GM21367 (cell line): ENCODE measurements around the gene DPM2.
A peak's percentile ranks its signal among the peaks of the same experiment; 100 is the strongest.

ENCODE experiments used
- ATAC-seq: cut with Tn5 transposase; IDR thresholded peaks from one replicate; pipeline ENCODE4 v1.9.1; 2021; ENCODE audit not compliant: unreplicated experiment

DPM2 gene

DNA sequence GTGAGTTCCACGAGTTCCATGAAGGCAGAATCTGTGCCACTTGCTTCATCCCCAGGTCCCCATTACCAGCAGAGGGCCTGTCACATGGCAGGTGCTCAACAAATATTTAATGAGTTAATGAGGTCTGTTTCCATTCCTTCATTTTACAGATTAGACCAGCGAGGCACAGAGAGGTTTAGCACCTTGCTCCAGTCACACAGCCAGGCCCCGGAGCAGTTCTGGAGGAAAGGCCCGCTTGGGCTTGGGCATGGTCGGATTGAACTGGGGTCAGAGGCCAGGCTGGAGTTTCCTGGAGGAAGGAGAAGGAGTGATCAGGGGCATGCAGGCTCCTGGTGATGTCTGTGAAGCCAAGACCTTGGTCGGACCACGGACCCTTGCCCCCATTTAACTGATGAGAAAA lies 16.9 kb downstream of the DPM2 start:
- ATAC-seq: no peak

DNA sequence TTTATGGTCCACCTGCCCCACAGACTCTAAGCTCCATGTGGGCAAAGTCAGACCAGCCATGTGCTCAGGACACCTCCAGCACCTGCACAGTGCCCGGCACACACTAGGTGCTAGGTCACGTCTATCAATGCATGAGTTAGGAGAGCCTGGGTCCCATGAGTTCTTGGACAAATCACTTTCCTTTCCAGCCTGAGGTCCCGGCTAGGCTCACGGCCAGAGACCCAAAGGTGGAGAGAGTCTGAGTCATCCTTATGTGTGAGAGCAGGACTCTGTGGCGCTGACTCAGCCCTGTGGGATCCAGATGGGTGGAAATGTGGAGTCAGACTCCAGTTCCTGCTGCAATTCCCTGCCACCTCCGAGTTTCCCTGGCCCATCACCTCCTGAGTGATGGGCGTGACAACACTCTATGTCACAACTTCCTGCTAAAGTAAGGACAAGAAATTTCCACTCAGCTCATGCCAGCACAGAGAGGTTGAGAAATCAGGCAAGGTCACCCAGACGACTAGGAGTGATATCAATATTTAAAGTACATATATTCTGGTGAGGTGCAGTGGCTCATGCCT lies 18.3 kb downstream of the DPM2 start:
- no peak for ATAC-seq

DNA sequence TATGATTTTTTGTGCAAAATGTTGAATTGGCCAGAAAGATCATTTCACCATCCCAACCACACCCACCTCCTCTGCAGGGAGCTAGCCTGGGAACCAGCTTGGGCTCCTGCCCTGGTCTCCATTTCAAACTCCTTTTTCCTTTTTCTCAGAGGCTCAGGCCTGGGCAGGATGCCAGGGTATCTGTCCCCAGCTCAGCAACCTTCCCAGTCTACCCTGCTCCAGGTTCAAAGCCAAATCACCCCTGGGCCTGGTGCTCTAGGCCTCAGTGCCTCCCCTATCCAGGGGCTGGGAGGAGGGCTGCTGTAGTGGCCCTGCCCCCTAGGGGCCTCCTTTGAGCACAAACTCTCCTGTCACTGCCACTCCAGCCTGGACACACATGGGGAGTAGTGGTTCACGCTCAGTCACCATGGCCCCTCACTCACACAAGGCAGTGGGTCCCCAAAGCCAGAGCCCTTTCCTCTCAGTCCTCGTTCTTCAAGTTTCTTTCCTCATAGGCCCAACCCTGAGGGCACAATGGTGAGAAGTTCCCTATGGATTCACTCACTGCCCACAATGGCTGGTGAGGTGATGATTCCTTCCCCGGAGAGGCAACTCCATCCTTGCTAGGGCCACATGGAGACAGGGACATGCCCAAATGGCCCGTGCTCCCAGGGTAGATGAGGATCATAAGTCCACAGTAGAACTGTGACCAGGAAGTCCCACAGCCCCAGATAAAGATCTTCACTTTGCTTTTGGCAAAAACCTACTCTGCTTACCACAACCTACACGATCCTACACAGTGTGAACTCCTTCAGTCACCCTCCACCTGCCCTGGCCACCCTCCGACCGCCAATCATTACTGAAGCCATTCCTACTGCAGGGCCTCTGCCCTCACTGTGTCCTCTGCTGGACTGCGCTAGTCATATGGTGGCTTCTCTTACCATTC lies 19.2 kb downstream of the DPM2 start:
- ATAC-seq: no peak

DNA sequence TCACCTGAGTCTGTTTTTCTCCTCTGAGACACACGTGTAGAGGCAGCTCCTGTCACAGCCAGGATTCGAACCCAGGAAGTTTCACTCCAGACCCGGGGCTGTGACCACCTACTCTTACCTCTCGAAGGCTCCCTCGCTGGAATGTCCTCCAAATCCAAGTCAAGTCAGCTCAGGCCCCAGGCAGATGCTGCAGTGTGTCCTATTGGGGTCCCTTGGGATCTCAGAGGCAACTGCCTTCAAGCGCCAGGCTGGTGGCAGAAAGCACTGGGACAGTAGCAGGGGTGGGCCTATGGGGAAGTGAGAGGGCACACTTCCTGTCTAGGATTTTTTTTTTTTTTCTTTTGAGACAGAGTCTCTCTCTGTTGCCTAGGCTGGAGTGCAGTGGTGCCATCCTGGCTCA lies 20.1 kb downstream of the DPM2 start:
- ATAC-seq: no peak

DNA sequence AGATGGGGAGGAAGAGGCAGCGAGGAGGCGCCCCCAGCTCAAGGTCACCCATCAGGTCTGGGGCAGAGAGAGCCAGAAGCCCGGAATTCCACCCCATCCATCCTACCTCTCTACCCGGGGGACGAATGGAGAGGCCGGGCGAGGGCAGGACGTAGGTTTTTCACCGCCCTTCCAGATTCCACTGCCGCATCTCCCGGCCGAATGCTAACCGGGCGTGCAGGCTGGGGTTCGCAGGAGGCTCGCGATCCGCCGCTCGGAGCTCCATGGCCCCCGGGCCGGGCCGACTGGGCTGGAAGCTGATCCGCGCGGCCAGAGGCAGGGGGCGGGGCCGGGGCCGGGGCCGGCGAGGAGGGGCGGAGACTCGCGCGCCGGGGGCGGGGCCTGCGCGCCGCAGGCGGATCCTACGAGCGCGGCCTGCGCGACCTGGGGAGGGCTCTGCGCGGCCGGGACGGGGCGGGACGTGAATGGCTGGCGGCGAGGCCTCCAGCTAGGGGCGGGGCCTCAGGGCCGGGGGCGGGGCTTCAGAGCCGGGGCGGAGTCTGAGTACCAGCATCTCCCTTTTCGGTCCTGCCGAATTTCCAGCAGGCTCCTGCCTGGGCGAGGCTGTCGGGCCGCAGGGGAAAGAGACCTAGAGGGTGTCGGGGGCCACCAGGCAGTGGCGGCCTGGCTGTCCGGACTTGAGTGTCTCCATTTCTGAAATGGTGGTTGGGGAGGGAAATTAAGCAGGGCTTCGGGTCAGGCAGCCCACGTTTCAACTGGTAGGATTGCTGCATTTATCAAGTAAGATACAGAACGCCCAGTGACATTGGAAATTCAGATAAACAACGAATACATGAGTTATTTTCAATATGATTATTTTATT lies 20.7 kb downstream of the DPM2 start, which contains the start of gene ST6GALNAC4:
TSS of gene ST6GALNAC4 (minus strand) at position 322 of the 862 bp plus-strand sequence. CDS start 622 bp downstream, outside the sequence.
- ATAC-seq: peak; percentile 43

DNA sequence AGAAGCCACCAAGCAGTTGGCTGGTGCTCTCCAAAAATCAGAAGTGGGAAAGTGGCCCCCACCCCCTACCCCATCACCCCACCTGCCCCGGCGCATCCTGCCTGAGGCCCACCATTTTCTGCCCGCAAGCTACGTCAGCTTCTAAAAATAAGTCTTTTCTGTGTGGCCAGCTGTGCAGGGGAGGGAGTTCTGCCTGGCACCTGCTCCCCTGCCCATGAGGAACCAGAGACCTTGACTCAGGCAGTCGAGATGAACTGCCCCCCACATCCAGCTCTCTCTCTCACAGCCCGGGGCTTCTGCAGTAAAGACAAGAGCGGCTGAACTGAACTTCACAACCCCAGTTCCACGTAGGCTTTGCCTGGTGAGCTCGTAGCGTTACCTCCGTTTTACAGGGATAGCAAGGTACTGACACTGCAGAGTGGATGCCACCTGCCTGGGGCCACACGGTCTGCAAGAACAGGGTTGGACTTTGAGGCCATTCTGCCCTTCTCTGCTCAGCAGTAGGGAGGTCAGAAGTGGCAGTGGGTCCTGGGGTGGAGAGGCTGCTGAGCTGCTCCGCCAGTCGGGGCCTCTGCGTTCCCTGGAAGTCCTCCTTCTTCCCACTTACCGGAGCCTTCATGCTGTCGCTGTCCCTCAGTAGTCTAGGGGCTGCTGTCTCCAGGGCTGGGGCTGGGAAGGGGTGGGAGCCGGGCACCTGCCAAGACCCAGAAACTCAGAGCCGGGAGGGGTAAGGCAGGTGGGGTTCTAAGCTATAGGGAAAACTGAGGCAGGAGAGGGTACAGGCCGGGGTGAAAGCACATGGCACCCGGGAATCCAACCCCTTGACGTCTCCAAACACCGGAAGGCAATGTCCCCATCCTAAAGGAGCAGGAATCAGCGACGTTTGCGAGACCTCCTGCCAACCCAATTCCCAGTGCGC lies 21.6 kb downstream of the DPM2 start:
- ATAC-seq: no peak

DNA sequence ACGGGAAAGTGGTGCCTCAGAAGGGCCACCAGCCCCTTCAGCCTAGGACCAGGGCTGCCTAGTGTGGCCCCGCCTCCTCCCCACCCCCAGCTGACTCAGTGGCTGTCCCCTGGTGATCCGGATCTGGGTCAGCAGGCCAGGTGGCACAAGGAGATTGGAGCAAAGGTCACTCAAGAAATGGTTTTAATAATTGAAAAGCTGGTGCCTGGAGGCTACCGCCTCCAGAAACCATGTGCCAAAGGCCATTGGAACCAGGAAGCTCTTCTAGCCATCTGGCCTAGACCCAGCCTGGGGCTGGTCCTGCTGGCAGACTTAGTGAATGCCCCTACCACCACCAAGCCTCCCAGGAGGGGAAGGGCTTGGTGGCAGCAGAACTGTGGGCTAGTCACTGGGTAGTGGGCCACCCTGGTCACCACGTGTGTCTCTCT lies 22.3 kb downstream of the DPM2 start:
- no peak for ATAC-seq

DNA sequence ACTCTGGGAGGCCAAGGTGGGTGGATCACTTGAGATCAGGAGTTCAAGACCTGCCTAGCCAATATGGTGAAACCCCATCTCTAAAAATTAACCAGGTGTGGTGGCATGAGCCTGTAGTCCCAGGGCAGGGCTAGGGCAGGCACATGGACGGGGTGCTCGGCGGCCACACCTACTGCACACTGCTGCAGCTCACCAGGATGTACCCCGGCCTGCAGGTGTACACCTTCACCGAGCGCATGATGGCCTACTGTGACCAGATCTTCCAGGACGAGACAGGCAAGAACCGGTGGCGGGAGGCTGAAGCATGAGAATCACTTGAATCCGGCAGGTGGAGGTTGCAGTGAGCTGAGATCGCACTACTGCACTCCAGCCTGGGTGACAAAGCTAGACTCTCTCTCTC lies 24.0 kb downstream of the DPM2 start:
- no peak for ATAC-seq

DNA sequence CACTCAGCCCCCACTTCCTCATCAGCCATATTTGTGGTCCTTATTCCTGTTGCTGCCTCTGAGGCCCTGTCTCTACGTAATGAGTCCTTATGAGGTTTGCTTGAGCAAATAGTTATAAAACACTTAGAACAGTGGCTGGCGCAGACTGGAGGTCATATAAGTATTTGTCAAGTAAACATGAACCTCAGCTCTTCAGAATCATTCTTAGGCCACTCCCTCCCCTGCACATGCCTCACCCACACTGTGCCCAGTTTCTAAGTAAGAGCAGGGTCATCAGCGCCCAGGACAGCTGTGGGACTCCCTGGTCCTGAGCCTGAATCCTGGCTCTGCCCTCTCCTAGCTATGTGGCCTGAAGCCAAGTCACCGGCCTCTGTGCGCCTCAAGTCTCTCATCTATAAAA lies 24.8 kb downstream of the DPM2 start:
- ATAC-seq: no peak

DNA sequence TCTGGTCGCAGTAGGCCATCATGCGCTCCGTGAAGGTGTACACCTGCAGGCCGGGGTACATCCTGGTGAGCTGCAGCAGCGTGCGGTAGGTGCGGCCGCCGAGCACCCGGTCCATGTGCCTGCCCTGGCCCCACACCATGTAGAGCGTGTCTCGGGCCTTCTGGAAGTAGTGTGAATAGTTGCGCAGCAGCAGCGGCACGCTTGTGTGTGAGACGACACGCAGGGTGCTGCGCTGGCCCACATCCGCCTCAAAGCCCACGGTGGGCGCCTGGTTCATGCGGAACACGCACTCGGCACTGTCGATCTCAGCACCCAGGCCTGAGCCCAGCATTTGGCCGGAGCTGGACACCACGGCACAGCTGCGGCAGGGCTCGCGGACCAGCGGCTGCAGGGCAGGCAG lies 25.4 kb downstream of the DPM2 start:
- no peak for ATAC-seq

DNA sequence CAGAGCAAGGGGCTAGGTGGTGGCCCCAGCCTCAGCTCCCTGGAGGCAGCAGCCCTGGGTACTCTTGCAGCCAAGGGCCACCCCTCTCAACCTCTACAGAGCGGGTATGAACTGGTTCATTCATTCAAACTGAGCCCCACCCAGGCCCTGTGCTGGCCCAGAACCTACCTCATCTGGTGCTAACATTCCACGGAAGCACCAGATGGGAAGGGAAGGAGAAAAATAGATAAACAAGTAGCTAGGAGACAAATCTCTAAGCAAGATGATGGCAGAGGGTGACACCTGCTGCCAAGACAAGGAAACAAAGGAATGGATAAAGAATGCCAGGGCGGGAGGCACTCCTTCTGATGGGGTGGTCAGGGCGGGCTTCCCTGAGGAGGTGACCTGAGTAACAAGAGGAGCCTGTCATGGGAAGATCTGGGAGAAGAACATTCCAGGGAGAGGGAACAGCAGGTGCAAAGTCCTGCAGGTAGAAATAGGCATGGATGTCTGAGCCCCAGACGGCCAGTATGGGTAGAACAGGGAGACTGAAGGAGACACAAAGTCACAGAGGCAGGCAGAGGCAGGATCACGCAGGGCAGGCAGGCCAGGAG lies 26.9 kb downstream of the DPM2 start:
- no peak for ATAC-seq

DNA sequence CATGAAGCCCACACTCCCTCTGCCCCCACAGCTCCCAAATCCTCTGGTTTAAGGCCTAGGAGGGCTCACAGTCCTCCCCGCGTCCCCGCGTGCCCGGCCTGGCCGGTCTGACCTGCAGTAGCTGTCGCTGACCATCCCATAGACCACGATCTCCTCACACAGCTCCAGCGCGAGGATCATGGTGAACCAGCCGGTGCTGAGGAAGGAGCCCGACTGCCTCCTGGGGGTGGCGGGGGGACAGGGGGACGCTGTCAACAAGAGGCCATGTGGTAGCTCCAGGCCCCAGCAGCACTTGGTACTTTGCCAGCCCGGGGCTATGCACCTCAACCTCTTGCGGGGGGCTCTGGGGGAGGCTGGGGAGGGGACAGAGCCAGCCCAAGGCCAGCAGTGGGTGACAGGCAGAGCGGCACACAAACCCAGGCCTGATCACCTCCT lies 27.8 kb downstream of the DPM2 start:
- no peak for ATAC-seq

DNA sequence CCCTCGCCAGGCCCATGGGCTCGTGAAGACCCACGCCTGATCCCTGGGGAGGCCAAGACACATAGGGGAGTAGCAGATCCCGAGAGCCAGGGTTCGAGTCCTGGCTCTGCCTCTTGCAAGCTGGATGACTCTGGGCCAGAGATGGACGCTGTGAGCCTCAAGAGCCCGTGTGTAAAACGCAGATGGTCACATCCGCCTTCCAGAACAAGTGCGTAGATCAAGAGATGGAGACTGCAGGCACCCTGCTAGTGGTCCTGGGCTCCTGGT lies 29.1 kb downstream of the DPM2 start:
- no peak for ATAC-seq

DNA sequence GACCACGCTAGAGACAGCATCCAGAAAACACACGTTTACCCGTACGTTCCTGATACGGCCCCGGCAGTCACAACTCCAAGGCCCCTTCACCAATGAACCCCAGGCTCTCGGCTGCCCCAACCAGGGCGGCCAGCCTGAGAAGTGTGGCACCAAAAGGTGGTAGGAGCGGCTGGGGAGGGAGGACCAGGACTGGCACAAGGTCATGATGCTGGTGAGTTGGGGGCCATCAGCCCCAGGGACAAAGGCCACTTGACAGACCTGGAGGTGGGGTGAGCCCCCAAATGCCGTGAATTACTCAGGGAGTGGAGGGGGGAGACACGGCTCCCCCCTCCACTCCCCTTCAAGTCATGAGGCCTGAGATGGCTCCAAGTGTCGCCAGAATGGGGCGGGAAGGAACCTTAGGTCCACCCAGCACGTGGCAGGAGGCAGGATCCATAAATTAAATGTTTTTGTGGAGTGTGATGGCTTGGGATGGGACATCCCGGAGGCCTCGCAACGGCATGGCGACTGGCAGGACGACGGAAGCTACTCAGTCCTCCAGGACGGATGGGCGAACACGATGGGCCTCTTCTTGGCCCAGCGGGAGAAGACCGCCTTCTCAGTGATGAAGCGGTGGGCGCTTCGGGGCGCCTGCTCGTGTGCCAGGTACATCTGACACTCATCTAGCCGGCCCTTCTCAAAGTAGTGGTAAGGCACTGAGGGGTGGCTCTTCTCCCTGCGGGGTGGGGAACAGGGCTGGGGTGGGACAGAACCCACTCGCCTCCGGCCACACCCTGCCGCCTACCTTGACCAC lies 29.6 kb downstream of the DPM2 start:
- no peak for ATAC-seq

DNA sequence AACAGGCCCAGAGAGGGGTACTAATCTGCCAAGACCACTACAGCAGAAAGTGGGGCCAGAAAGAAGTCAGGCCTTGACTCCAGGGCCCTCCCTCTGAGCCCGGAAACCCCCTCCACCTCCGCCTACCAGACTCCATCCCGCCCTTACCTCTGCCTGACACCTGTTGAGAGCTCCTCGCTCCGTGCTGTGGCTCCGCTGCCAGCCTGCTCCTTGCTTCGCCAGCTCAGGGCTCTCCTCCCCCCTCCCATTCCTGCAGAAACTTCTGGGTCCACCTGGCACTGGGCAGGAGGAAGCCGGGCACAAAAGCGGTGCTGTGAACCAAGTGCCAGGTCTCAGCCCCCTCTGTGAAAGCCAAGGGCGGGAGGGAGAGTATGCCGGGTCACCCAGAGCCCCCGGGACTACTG lies 31.9 kb downstream of the DPM2 start:
- no peak for ATAC-seq

DNA sequence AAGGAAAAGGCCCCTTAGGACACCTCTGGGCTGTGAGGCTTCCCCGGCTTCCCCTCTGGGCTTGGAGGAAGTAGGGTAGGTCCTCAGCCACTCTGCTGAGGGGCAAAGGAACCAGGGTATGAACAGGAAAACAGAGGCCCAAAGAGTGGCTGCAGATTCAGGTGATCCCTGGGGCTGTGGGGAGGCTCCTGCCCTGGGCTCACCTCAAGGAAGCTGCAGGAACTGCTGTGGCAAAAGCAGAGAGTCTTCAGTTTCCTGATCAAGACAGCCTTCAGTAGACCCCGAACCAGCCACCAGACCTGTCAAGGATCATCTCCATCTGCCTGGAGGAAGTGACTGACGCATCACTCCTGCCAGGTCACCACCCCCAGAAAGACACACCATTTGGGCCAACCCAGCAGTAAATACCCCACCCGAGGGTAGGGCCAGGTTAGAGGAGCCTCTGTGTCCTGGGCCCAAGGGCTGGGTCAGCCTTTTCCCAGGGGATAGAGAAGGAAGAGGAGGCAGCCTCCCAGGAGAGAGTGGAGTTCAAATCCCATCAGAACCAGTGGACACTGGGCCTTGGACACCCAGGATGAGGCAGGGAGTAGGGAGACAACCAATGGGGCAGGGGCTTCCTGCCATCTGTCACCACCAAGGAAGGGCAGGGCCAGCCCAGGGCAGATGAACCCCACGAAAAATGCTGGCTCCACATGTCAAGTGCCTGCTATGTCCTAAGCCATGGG lies 32.5 kb downstream of the DPM2 start:
- no peak for ATAC-seq

DNA sequence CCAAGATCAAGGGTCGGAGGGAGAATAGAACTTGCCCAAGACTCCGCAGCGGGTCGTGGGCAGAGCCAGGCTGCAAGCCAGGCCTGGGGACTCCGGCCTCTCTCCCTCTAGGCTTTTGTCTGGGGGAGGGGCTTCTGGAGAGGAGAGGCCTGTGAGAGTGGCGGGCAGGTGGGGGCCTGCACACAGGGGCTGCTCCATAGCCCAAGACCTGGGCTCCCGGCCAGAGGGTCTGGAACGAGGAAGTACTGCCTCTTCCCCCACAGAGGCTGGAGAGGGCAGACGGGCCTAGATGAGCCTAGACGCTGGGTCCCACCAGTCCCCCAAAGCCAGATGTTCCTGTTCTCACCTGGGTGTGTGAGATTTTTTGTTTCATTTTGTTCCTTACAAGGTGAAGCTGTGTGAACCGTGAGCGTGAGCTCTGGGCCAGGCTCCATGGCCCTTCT lies 33.1 kb downstream of the DPM2 start:
- no peak for ATAC-seq

DNA sequence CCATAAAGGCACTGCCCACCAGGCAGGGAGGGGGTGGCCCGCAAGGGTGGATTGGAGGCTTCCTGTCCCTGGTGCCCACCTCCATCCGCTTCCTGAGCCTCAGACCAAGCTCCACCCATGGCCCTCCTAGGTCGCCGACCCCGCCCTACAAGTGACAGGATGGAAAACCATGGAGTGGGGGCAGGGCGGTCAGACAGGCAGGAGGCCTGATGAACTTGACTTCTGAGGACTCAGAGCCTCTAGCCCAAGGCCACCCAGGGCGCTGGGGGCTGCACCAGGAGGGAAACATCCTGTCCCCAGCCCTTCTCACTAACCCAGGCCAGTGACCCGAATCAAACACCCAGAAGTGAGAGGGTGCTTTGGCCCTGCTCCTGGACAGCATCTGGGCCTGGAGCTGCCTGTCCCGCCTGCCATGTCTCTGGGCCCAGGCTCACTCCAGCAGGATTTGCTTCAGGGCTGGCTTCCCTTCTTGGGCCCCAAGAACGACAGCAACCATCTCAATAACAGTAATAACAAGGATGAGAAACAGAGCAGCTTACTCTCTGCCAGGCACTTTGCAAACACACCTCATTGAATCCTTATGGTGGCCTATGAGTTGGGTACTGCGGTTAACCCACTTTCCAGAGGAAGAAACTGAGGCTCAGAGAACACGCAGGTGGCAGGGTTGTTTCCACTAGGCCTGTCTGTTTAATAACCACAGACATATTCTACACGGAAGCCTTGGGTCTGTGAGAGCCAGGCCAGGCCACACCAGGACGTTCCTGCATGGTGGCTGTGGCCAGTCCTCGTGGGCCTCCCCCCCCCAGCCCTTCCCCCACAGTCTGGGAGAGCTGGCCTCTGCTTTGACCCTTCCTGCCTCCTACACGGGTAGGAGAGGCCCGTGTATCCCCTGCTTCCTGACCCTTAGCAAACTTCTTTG lies 33.8 kb downstream of the DPM2 start:
- ATAC-seq: no peak
